Hindlimb muscle (tissue), 1 donor: ENCODE measurements around the gene WDR89. TPM values are rescaled to one million over a fixed set of nuclear protein-coding genes. Genes with fewer than 3 reads are reported as not detected.
"Not testable (repeated sequence)": the region's sequence is repeated elsewhere in the genome, so short reads cannot be mapped to it uniquely, and the experiment has no call there.

Experiments
- DNase-seq: peaks from one replicate; pipeline ENCODE4 v3.0.0-alpha.2; 2013
- polyA plus RNA-seq: library from polyadenylated mRNA; unstranded; fragments of 120-200 nt; gene quantifications from one replicate; pipeline ENCODE4 v1.2.1, GENCODE V29; 2013; ENCODE audit not compliant: insufficient read length

The WDR89 gene
- polyA plus RNA-seq, 1 donor: 10.7 TPM

DNA sequence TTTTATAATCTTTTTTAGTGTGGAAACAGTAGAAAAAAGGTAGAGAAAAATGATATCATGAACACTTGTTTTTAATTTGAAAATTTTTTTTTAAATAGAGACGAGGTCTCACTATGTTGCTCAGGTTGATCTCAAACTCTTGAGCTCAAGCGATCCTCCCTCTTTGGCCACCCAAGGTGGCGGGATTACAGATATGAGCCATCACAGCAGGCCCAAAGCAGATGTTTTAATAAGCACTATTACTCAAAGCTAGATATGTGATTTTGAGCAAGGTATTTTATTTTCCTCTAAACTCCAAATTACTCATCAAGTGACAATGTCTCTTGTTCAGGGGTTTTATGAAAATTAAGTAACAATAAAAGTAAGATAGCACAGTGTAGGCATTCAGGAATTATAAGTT, 10.7 kb upstream of the WDR89 start:
- DNase-seq: no peak

DNA sequence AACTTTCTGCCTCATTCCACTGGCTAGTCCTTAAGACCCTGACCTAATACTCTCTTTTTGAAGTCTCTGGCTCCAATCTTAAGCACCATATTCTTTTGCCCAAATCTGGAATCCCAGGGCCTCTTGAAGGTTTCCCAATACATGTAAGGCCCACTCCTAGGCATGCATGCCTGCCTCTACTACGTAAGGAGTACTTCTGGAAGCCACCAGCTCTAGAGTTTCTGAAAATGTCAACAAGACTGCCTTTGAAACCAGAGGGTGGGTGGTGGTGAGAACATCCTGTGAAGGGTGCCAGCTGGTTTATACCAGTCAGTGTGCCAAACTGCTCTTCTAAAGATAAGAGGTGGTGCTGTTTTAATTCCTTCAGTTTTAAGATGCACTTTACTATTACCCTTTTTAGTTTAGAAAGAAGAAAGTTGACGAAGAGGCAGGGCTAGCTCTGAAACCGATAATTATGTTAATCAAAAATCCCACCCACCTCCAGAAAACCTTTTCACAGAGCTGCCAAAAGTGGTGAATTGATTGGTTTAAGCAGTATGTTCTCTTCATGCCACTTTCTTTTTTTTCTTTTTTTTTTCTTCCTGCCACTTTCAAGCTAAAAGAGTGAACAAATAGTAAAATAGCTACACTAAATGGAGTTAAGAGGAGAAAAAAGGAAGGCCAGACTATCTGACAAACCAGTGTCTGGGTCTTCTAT, 8.7 kb upstream of the WDR89 start:
- no peak for DNase-seq

DNA sequence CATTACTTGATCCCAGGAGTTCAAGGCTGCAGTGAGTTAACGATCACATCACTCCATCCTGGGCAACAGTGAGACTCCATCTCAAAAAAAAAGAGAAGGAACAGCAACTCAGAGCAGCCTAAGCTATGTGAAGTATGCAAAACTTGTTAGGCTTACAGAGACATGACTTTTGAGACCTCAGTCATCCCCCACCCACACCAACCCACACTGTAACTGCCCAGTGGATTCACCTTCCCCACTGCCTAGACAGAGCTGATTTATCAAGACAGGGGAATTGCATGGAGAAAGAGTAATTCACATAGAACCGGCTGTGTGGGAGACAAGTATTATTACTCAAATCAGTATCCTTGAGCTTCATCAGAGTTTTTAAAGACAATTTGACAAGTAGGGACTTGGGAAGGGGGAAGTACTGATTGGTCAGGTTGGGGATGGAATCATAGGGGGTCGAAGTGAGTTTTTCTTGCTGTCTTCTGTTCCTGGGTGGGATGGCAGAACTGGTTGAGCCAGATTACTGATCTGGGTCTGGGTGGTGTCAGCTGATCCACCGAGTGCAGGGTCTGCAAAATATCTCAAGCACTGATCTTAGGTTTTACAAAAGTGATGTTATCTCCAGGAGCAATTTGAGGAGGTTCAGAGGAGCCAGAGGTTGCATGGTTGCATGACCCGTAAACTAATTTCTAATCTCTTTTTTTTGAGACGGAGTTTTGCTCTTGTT, 6.2 kb upstream of the WDR89 start:
- DNase-seq: no peak

DNA sequence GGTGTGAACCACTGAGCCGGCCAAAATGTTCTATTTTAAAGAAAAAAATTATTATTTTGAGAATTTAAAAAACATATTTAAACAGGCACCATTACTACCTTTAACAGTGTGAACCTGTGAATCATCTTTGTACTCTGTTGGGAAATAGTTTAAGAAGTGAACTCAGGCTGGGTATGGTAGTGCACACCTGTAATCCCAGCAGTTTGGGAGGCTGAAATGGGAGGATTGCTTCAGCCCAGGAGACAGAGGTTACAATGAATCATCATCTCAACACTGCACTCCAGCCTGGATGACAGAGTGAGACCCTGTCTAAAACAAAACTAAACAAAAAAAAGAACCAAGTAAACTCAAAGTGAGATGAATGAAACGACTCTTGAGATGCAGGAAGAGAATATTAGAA, 3.1 kb upstream of the WDR89 start:
- DNase-seq: no peak

DNA sequence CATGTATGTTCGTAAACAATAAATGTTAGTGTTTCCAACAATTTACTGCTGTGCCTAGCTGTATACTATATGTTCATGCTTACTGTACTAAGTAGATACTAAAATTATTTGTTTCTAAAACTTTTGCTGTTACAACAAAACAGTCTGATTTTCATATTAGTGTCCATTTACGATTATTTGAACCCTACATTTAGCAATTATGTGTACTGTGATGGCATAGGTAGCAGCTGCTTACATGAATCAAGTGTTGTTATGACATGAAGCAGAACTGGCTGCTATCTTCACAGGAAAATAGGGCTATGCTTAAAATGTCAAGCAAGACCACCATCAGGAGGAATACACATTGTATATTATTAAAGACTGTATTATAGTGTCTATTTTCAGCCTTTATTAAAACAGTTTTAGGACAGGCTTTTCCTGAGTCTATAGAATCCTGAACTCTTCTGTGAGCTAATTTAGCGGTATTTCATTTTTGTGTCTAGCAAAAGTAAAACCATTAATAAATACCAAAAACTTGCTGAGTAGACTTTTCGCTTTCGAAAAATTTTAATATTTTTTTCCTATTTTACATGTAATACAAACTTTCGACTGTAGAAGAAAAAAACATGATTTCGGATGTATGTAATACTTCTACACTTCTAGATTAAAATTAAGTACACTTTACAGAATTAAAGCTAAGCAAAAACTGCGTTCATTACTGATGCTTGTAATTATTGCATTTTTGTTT, 1.1 kb upstream of the WDR89 start:
- peak; percentile 5 for DNase-seq

DNA sequence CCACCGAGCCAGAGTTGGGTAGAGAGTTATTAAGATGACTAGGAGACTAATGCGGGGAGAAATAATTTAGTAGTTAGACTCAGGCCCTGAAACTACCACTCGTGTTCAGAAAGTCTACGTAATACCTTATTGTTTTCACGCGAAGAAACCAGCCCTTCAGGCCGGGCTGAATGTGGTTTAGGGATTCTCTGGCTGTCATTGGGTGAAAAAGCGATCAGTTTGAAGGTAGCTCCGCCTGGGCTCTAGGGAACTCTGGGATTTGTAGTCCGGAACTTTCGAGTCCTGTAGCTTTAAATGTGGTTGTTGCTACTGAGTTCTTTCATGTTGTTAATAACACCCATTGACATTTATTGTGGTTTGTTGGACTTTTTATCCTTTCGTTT, 549 bp upstream of the WDR89 start:
- DNase-seq: peak; percentile 95

DNA sequence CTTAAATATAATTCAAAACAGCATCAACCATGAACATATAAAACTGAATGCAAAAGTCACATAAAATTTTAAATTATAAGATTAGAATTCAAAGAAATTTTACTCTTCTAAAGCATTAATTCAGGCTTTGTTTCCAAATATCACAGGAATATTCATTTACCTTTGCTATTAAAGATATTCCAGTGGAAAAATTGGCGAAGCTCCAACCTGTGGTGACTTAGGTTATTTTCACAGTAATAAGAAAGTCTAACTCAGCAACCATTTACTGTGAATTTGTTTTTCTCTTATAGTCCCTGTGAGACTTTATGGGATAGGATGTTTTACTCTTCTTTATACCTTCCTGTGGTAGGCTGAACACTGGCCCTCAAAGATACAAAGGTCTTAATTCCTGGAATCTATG, 3.2 kb downstream of the WDR89 start:
- no peak for DNase-seq

DNA sequence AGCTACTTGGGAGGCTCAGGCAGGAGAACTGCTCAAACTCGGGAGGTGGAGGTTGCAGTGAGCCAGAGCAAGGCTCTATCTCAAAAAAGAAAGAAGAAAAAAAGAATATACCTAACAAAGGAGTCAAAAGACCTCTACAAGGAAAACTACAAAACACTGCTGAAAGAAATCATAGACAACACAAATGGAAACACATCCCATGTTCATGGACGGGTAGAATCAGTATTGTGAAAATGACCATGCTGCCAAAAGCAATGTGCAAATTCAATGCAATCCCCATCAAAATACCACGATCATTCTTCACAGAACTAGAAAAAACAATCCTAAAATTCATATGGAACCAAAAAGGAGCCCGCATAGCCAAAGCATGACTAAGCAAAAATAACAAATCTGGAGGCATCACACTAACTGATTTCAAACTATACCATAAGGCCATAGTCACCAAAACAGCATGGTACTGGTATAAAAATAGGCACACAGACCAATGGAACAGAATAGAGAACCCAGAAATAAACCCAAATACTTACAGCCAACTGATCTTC, 5.5 kb downstream of the WDR89 start:
- DNase-seq: not testable (repeated sequence)

DNA sequence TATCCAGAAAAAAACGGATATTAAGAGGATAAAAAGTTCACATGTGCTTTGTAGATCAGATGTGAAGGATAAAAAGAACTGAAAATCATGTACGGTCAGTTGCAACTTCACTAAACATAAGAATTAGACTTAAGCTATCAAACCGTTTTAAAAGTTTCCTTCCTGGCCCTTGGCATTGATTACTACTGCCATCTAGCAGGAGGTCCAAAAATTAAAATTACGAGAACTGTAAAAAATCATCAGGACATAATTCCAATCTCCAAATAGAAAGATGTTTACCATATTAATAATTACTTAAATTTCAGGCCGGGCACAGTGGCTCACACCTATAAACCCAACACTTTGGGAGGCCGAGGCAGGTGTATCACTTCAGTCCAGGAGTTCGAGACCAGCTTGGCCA, 7.9 kb downstream of the WDR89 start:
- no peak for DNase-seq

DNA sequence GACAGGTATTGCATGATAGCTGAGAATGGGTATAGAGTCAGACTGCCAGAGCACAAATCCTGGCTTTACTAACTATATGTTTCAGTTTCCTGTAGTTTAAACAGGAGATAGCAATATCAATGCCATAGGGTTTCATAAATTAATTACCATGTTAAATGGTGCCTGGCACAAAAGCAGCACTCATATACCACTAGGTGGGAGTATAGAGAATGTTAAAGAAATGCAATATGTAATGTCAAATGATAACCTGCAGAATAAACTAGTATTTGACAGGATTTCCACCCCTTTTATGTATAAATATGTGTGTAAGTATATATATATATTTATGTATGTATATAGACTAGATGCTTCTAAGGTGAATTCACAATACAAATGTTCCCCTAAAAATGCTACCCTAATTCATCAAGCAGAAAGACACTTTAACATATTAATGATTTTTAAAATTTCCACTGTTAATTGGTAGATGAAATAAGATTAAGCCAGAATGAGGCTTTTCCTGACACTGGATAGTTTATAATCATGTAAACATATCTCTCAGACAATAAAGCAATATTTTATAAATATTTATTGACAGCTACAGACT, 8.6 kb downstream of the WDR89 start:
- DNase-seq: no peak

DNA sequence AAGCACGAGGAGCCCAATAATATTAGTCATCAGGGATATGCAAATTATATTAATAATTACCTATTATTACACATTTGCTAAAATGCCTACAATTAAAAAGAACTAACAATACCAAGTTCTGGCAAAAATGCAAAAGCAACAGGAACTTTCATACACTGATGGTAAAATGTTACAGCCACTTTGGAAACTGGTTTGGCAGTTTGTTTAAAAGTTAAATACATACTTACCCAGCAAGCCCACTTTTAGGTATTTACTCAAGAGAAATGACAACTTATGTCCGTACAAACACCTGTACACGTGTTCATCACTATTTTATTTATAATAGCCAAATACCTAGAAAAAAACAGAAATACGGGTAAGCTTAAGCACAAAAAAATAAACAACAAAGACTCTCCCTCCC, 17.0 kb downstream of the WDR89 start:
- DNase-seq: no peak

DNA sequence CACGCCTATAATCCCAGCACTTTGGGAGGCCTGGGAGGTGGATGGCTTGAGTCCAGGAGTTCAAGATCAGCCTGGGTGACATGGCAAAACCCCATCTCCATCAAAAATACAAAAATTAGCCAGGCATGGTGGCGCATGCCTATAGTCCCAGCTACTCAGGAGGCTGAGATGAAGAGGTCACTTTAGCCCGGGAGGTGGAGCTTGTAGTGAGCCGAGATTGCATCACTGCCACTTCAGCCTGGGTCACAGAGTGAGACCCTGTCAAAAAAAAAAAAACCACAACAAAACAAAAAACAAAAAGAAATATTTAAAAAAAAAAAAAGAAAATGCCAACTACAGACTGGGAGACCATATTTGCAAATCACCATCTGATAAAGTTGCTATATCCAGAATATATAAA, 17.5 kb downstream of the WDR89 start:
- no peak for DNase-seq

DNA sequence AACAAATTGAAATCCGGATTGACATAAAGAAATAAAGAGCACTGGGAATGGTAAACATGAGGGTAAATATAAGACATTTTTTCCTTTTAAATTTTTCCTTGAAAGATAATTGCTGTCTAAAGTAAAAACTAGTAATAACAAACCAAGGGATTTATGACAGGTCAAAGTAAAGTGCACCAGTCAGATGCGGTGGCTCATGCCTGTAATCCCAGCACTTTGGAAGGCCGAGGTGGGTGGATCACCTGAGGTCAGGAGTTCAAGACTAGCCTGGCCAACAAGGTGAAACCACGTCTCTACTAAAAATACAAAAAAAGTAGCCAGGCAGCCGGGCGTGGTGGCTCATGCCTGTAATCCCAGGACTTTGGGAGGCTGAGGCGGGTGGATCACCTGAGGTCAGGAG, 19.7 kb downstream of the WDR89 start:
- not testable (repeated sequence) for DNase-seq

DNA sequence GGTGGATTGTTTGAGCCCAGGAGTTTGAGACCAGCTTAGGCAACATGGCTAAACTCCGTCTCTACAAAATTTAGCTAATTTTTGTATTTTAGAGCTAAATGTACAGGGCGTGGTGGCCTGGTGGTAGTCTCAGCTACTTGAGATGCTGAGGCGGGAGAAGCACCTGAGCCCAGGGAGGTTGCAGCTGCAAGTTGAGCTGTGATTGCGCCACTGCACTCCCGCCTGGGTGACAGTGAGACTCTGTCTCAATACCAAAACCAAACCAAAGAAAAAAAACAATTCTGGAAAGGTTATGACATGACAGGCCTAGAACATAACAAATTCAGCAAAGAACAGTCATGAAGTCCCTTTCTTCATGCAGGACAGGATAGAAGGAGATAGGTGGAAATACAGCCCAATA, 25.7 kb downstream of the WDR89 start:
- DNase-seq: no peak

DNA sequence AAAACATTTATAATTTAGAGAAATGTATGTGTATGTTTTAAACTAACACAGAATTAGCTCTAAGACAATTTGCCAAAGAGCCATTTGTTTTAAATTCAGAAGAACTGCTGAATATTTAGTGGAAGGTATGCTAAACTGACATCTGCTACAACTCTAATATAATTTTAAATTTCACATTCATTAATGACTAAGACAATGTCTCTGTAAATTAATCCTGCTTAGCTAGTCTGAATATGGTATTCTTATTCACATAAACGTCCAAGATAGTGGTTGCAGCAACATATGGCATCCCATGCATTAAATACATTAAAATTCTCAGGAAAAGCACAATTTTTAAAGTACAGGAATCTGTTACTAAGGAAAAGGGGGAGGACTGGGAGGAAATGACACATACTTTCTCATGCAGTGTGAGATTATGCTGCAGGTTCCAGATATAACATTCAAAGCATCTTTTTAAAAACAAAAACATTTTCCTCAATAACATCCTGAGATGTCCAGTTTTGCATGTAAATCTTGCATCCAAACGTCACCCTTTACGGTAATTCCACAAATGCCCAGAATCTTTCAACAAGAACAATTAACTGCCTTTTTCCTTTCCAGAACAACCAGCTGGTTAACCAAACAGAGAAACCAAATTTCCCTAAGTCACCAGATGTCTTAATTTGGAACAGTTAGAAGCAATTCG, 26.9 kb downstream of the WDR89 start:
- peak; percentile 14 for DNase-seq

DNA sequence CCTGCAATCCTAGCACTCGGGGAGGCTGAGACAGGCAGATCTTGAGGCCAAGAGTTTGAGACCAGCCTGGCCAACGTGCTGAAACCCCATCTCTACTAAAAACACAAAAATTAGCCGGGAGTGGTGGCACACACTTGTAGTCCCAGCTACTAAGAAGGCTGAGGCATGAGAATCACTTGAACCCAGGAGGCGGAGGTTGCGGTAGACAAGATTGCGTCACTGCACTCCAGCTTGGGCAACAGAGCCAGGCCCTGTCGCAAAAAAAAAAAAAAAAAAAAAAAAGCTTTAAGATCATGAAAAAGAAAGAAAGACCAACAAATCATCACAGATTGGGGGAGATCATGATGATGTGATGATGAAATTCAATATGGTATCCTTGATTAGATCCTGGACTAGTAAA, 30.6 kb downstream of the WDR89 start:
- no peak for DNase-seq

DNA sequence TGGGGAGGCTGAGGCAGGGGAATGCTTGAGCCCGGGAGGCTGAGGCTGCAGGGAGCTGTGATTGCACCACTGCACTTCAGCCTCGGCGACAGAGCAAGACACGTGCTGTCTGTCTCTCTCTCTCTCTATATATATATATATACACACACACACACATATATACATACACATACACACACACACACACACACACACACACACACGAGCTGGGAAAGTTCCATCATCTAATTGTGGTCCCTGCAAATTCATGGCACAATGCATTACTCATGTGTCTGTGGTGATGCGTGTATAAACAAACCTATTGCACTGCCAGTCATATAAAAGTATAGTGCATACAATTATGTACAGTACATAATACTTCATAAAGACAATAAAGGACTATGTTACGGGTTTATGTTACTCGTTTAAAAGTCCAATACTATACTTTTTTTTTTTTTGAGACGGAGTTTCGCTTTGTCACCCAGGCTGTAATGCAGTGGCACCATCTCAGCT, 36.6 kb downstream of the WDR89 start:
- DNase-seq: no peak

DNA sequence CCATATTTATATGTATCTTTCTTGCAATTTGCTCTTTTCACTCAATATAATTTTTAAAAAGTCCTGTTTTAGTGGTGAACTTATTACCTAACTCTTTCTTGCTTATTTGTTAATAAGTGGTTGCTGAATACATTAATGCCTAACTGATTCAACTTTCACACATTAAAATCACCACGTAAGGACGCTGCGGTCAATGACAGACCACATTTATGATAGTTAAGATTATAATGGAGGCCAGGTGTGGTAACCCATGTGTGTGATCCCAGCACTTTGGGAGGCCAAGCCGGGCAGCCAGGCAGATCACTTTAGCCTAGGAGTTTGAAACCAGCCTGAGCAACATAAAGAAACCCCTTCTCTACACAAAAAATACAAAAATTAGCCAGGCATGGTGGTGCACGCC, 37.0 kb downstream of the WDR89 start:
- DNase-seq: no peak

DNA sequence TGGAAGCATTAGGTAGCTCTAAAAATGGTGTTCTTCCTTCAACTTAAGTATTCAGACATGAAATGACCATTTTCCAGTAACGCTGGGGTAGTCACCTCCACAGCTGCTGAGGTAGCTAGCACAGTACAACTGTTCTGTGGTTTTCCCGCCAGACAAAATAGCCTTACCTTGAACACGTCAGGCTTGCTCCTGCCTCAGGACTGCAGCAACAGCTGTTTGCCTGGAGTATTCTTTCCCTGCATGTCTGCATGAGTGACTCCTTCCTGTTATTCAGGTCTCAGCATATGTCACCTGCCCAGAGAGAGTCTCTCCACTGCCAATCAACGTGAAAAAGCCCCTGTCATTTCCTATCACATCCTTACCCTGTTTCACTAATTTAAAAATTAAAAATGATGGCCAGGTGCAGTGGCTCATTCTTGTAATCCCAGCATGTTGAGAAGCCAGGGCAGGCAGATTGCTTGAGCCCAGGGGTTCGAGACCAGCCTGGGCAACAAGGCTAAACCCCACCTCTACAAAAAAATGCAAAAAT, 37.9 kb downstream of the WDR89 start:
- DNase-seq: no peak

DNA sequence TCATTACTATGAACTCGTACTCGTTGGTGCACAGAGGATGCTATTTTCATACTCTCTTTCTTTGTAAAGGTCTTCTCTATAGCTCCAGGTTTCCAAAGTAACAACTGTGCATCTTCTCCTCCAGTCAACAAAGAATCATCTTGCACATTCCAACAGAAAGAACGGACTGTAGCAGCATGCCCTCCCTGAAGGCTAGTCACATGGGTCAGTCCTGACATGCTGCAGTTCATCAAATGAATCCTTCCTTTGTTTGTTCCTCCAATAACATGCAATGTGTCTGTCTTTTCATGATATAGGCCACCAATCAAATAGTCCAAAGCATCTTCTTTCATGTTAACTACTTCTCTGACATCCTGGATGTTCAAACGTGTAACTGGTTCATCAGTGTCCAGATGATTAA, 42.9 kb downstream of the WDR89 start:
- no peak for DNase-seq

DNA sequence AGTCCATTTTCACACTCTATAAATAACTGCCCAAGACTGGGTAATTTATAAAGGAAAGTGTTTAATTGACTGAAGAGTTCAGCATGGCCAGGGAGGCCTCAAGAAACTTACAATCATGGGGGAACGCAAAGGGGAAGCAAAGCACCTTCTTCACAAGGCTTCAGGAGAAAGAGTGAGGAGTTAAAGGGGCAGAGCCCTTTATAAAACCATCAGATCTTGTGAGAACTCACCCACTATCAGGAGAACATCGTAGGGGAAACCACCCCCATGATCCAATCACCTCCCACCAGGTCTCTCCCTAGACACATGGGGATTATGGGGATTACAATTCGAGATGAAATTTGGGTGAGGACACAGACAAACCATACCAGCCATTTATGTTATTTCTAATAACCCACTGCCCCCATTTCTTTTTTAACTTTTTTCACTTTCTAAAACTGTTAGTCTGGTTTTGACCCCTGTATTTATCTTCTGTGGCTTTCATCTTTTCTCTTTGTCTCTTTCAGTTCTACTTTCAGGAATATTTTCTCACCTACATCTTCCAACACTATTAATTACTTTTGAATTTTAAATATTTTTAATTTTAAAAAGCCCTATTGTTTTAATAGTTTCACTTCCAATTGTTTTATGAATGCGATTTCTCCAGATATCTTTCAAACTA, 44.5 kb downstream of the WDR89 start:
- no peak for DNase-seq
